H1 (cell line): ENCODE data around the gene PLCB3. TPM values are rescaled to one million over a fixed set of nuclear protein-coding genes. Genes with fewer than 3 reads are reported as not detected.

ENCODE experiments used
- CTCF ChIA-PET: fragments of 300-600 bp; sonication (Branson Sonifier 250); formaldehyde crosslinking; loops from one replicate; lab custom pipeline; 2021; ENCODE audit not compliant: partially characterized antibody; lab: Charles Lee
- POLR2A ChIA-PET: fragments of 300-600 bp; sonication (Branson Sonifier 250); formaldehyde crosslinking; loops from one replicate; lab custom pipeline; 2021; ENCODE audit warnings: inconsistent platforms; ENCODE audit not compliant: partially characterized antibody; lab: Charles Lee
- DNase-seq, 2 experiments: peaks; one replicate each; pipeline versions ENCODE4 v3.0.0 to v3.0.0-alpha.2; 2010 to 2022; ENCODE audit warnings: low spot score in 2 of 2, low read depth in 1 of 2, mixed read lengths in 1 of 2
- FAIRE-seq: peaks from 2 replicates; lab custom pipeline; 2011; peaks lifted over from hg19 to GRCh38; lab: Jason Lieb, UNC
- H2AFZ ChIP-seq: 2 replicates; pipeline ENCODE4 v1.8.1; 2012; ENCODE audit warnings: low read length, inconsistent platforms
- H2AK5ac ChIP-seq: 2 replicates; pipeline ENCODE4 v1.6.1; 2013; ENCODE audit warnings: low read depth, low read length
- H2BK120ac ChIP-seq: replicated peaks from 2 replicates; pipeline ENCODE3; 2013; ENCODE audit warnings: low read depth, low read length, inconsistent platforms
- H2BK12ac ChIP-seq: 2 replicates; pipeline ENCODE4 v1.6.1; 2013; ENCODE audit warnings: low read depth, low read length
- H2BK15ac ChIP-seq: 2 replicates; pipeline ENCODE4 v1.6.1; 2013; ENCODE audit warnings: low read length
- H2BK20ac ChIP-seq: 2 replicates; pipeline ENCODE4 v1.6.1; 2013; ENCODE audit warnings: low read length
- H2BK5ac ChIP-seq: 2 replicates; pipeline ENCODE4 v1.6.1; 2013; ENCODE audit warnings: low read depth, low read length
- H3K14ac ChIP-seq: 2 replicates; pipeline ENCODE4 v1.6.1; 2013; ENCODE audit warnings: inconsistent platforms; ENCODE audit not compliant: insufficient read length
- H3K18ac ChIP-seq: 2 replicates; pipeline ENCODE4 v1.6.1; 2013; ENCODE audit warnings: low read length; ENCODE audit errors: extremely low read depth
- H3K23ac ChIP-seq: 2 replicates; pipeline ENCODE4 v1.6.1; 2013; ENCODE audit warnings: inconsistent platforms; ENCODE audit not compliant: insufficient read length
- H3K23me2 ChIP-seq: 2 replicates; pipeline ENCODE4 v1.6.1; 2013; ENCODE audit warnings: low read depth, low read length
- H3K27ac ChIP-seq: 2 replicates; pipeline ENCODE4 v1.6.1; 2011; ENCODE audit warnings: low read depth, low read length, inconsistent platforms
- H3K27me3 ChIP-seq, 4 experiments: replicated peaks in 1 of 4; 1 replicate in 1 of 4; 2 replicates in 3 of 4; pipeline versions ENCODE4 v1.6.1 to v1.8.1; 2011 to 2013; ENCODE audit warnings: low read length in 3 of 4, mild to moderate bottlenecking in 3 of 4, inconsistent platforms in 2 of 4, mixed read lengths in 2 of 4, moderate library complexity in 1 of 4; ENCODE audit not compliant: control insufficient read depth in 3 of 4, insufficient read depth in 3 of 4; ENCODE audit errors: extremely low read depth in 1 of 4
- H3K36me3 ChIP-seq, 4 experiments: 2 replicates each; pipeline versions ENCODE4 v1.6.1 to v1.8.1; 2011 to 2013; ENCODE audit warnings: mild to moderate bottlenecking in 4 of 4, low read length in 3 of 4, moderate library complexity in 2 of 4, control low read depth in 1 of 4, inconsistent platforms in 1 of 4; ENCODE audit not compliant: insufficient read depth in 4 of 4, control insufficient read depth in 2 of 4
- H3K4ac ChIP-seq: replicated peaks from 2 replicates; pipeline ENCODE3; 2013; ENCODE audit warnings: low read length, low read depth, mixed read lengths, inconsistent platforms; ENCODE audit not compliant: insufficient read length
- H3K4me1 ChIP-seq, 4 experiments: replicated peaks in 1 of 4; 1 replicate in 1 of 4; 2 replicates in 3 of 4; pipeline versions ENCODE4 v1.6.1 to v1.8.1; 2011 to 2013; ENCODE audit warnings: low read length in 3 of 4, inconsistent platforms in 2 of 4, mixed read lengths in 1 of 4; ENCODE audit not compliant: insufficient read depth in 4 of 4, control insufficient read depth in 3 of 4
- H3K4me2 ChIP-seq, 2 experiments: 2 replicates each; pipeline versions ENCODE4 v1.6.1 to v1.8.1; 2011 to 2013; ENCODE audit warnings: low read depth in 2 of 2, low read length in 2 of 2, control low read depth in 1 of 2, inconsistent platforms in 1 of 2, mild to moderate bottlenecking in 1 of 2; ENCODE audit not compliant: insufficient read depth in 1 of 2
- H3K4me3 ChIP-seq, 4 experiments: fragments of 200-600, 300-600 bp in 1 of 4; sonication (generic), shearing (Covaris generic), sonication (Bioruptor Twin) in 1 of 4; 2 replicates each; pipeline versions ENCODE4 v1.5.1 to v1.8.1; 2011 to 2016; ENCODE audit warnings: low read length in 4 of 4, low read depth in 3 of 4, control low read depth in 2 of 4, inconsistent platforms in 2 of 4, mild to moderate bottlenecking in 2 of 4, mixed read lengths in 1 of 4, moderate library complexity in 1 of 4; ENCODE audit not compliant: insufficient read depth in 2 of 4; ENCODE audit errors: extremely low read depth in 1 of 4
- H3K56ac ChIP-seq: replicated peaks from 2 replicates; pipeline ENCODE3; 2013; ENCODE audit warnings: low read depth, mild to moderate bottlenecking, mixed read lengths, low read length, inconsistent platforms; ENCODE audit not compliant: insufficient read length
- H3K79me1 ChIP-seq: 2 replicates; pipeline ENCODE4 v1.6.1; 2013; ENCODE audit warnings: low read depth, low read length, control low read depth
- H3K79me2 ChIP-seq, 2 experiments: 2 replicates each; pipeline versions ENCODE4 v1.6.1 to v1.8.1; 2012 to 2013; ENCODE audit warnings: low read length in 2 of 2, mild to moderate bottlenecking in 2 of 2, inconsistent platforms in 1 of 2; ENCODE audit not compliant: insufficient read depth in 2 of 2, control insufficient read depth in 1 of 2
- H3K9ac ChIP-seq, 4 experiments: replicated peaks in 1 of 4; 1 replicate in 1 of 4; 2 replicates in 3 of 4; pipeline versions ENCODE4 v1.6.1 to v1.8.1; 2011 to 2013; ENCODE audit warnings: low read depth in 3 of 4, low read length in 3 of 4, control low read depth in 2 of 4, mild to moderate bottlenecking in 2 of 4, moderate library complexity in 2 of 4, inconsistent platforms in 1 of 4; ENCODE audit errors: extremely low read depth in 1 of 4
- H3K9me3 ChIP-seq, 2 experiments: 2 replicates each; pipeline versions ENCODE4 v1.6.1 to v1.8.1; 2012 to 2013; ENCODE audit warnings: mild to moderate bottlenecking in 2 of 2, moderate library complexity in 2 of 2, control low read depth in 1 of 2, inconsistent platforms in 1 of 2, low read depth in 1 of 2, low read length in 1 of 2, mixed read lengths in 1 of 2; ENCODE audit not compliant: insufficient read depth in 2 of 2
- H4K20me1 ChIP-seq, 2 experiments: replicated peaks in 1 of 2; 2 replicates each; pipeline versions ENCODE3 to v1.8.1; 2011 to 2013; ENCODE audit warnings: inconsistent platforms in 2 of 2, low read length in 2 of 2, mild to moderate bottlenecking in 1 of 2; ENCODE audit not compliant: insufficient read depth in 2 of 2, control insufficient read depth in 1 of 2
- H4K5ac ChIP-seq: 2 replicates; pipeline ENCODE4 v1.6.1; 2013; ENCODE audit warnings: low read length, low read depth, mixed read lengths, inconsistent platforms; ENCODE audit not compliant: insufficient read length
- H4K8ac ChIP-seq: 2 replicates; pipeline ENCODE4 v1.8.0; 2013; ENCODE audit warnings: mild to moderate bottlenecking, moderate library complexity, low read length, inconsistent platforms; ENCODE audit not compliant: insufficient read depth; ENCODE audit errors: extremely low read depth
- H4K91ac ChIP-seq: replicated peaks from 2 replicates; pipeline ENCODE3; 2013; ENCODE audit warnings: low read length, mixed read lengths, inconsistent platforms; ENCODE audit not compliant: insufficient read length
- CHD2 ChIP-seq: IDR thresholded peaks from 2 replicates; pipeline ENCODE4 v1.6.1; 2012; ENCODE audit warnings: low read length, improper control_type of control experiment
- CREB1 ChIP-seq: IDR thresholded peaks from 2 replicates; pipeline ENCODE4 v1.6.1; 2012; ENCODE audit warnings: inconsistent platforms
- FOSL1 ChIP-seq: IDR thresholded peaks from 2 replicates; pipeline ENCODE4 v1.6.1; 2011; ENCODE audit warnings: mild to moderate bottlenecking, low read depth, low read length, moderate library complexity; ENCODE audit not compliant: insufficient read depth
- KDM1A ChIP-seq: fragments of 200-600, 300-600 bp; sonication (generic); IDR thresholded peaks from 2 replicates; pipeline ENCODE4 v1.7.1; 2016; ENCODE audit warnings: mild to moderate bottlenecking, low read length, borderline replicate concordance
- RAD21 ChIP-seq, 2 experiments: IDR thresholded peaks in 1 of 2; conservative IDR thresholded peaks in 1 of 2; 2 replicates each; pipeline ENCODE4 v1.6.1; 2011; ENCODE audit warnings: low read depth in 2 of 2, low read length in 2 of 2, improper control_type of control experiment in 1 of 2, inconsistent platforms in 1 of 2, mild to moderate bottlenecking in 1 of 2, moderate library complexity in 1 of 2
- RFX5 ChIP-seq: IDR thresholded peaks from 2 replicates; pipeline ENCODE4 v1.6.1; 2011; ENCODE audit warnings: low read depth, low read length, improper control_type of control experiment, borderline replicate concordance
- SIN3A ChIP-seq, 2 experiments: IDR thresholded peaks in 1 of 2; conservative IDR thresholded peaks in 1 of 2; 2 replicates each; pipeline ENCODE4 v1.6.1; 2011 to 2012; ENCODE audit warnings: low read length in 2 of 2, improper control_type of control experiment in 1 of 2, low read depth in 1 of 2, mild to moderate bottlenecking in 1 of 2
- SIRT6 ChIP-seq: IDR thresholded peaks from one replicate; pipeline ENCODE4 v1.7.1; 2012; ENCODE audit warnings: low read length, inconsistent platforms
- SP2 ChIP-seq: IDR thresholded peaks from 2 replicates; pipeline ENCODE4 v1.6.1; 2012; ENCODE audit warnings: mild to moderate bottlenecking, low read length, inconsistent platforms
- SP4 ChIP-seq: IDR thresholded peaks from 2 replicates; pipeline ENCODE4 v1.6.1; 2012; ENCODE audit warnings: low read length, inconsistent platforms
- TAF7 ChIP-seq: optimal IDR thresholded peaks from 2 replicates; pipeline ENCODE3; 2011; ENCODE audit warnings: low read depth, mild to moderate bottlenecking, inconsistent platforms, low read length, moderate library complexity, borderline replicate concordance
- TBP ChIP-seq: IDR thresholded peaks from 2 replicates; pipeline ENCODE4 v1.6.1; 2011; ENCODE audit warnings: low read depth, low read length, improper control_type of control experiment
- ZNF274 ChIP-seq: IDR thresholded peaks from 2 replicates; pipeline ENCODE4 v1.7.0; 2012; ENCODE audit warnings: low read length, borderline replicate concordance; ENCODE audit errors: extremely low read depth
- WGBS, 2 experiments: shearing (Covaris generic) in 1 of 2; methylation state at CpG; one replicate each; pipeline versions ENCODE4 v1.1.6 to v1.1.7; 2013 to 2015; ENCODE audit warnings: low lambda C conversion rate in 2 of 2, mixed read lengths in 2 of 2, inconsistent platforms in 1 of 2, low coverage in 1 of 2, missing lambda C conversion rate in 1 of 2; ENCODE audit not compliant: insufficient replicate concordance in 2 of 2, insufficient coverage in 1 of 2, insufficient read length in 1 of 2; ENCODE audit errors: extremely low coverage in 1 of 2, missing lambda C conversion rate in 1 of 2; 5-methylcytosine and 5-hydroxymethylcytosine counted together
- polyA plus RNA-seq, 7 experiments: library from polyadenylated mRNA; depleted of rRNA in 3 of 7; stranded (reverse) in 5 of 7; unstranded in 2 of 7; fragments of >200 nt in 5 of 7; fragments of 200-250 nt in 2 of 7; gene quantifications; 1 replicate in 5 of 7; 2 replicates in 1 of 7; 4 replicates in 1 of 7; pipeline versions ENCODE4 v1.2.1 to v1.2.3, GENCODE V29; 2011 to 2013; ENCODE audit warnings: missing spikeins in 2 of 7, mixed read lengths in 2 of 7
- total RNA-seq: library from RNA; stranded (reverse); fragmentation: NEBNext Ultra II Directional; extraction: Animal tissue kit (Norgen Biotek cat#: 25700); gene quantifications from 2 replicates; pipeline ENCODE4 v1.2.1, GENCODE V29; 2021

PLCB3 gene
- total and polyA plus RNA-seq, 2 of the 8 experiments (the other 6 are each of a cell fraction or from before 2014, with no cell fraction given): 47.2 to 104 TPM

DNA sequence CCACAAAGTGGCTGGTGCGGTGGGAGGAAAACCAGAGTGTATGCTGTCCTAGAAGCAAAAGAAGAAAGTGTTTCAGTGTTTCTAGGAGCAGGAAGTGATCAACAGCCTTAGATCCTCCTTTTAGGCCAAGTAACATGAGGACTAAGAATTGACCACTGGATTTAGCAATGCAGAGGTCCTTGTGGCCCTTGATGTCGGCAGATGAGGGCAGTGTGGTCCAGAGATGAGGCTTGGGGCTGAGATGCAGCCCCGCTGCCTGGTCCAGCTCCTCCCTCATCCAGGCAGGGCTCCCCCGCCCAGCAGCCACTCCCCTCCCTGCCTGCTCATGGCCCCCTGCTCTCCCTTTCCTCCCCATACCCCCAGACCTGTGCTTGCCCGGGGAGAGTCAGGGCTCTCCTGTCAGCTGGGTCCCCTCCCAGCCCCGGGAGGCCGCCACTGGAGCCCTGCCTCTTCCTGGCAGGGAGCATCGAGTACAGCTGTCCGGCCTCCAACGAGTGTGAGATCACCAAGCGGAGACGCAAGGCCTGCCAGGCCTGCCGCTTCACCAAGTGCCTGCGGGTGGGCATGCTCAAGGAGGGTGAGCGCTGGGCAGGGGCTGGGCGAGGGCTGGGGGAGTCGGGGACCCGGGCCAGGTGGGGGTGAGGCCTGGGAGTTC is 62.3 kb downstream of the PLCB3 start:
- no peak for FAIRE-seq
- no peak overlapping the region for H2BK12ac ChIP-seq
- no peak overlapping the region for H3K9ac ChIP-seq
- peaks cover 0 to 12% of the 10 kb centered on the region in 2 experiments; a peak in 2 of 4 replicates for H3K79me2 ChIP-seq
- POLR2A ChIA-PET: interaction anchor here (0.5 to 6.6 kb wide), 9 partner anchors 9 to 66 kb away, joined by 3 to 61 read pairs (median 3); no protein-coding TSS in a partner anchor
- H3K36me3 ChIP-seq: peaks cover 0 to 16% (median 10%) of the 10 kb centered on the region in 4 experiments; a peak in 7 of 8 replicates
- H2BK20ac ChIP-seq: no peak overlapping the region
- H3K27me3 ChIP-seq: no peaks in the 10 kb centered on the region
- H2AK5ac ChIP-seq: no peak overlapping the region
- 98% methylated on average over 15 of the region's 18 CpGs; no CpG with 5 or more reads in 1 of the 2 experiments for WGBS, 2 experiments
- H3K27ac ChIP-seq: no peak overlapping the region
- no peak overlapping the region for H3K56ac ChIP-seq
- DNase-seq: no peak
- peaks cover 0 to 5% (median 2%) of the 10 kb centered on the region in 4 experiments; a peak in 4 of 7 replicates for H3K4me1 ChIP-seq
- H2AFZ ChIP-seq: no peak overlapping the region
- no peak overlapping the region for H3K4me3 ChIP-seq
- no peak overlapping the region for H2BK15ac ChIP-seq
- H4K8ac ChIP-seq: no peak overlapping the region
- no peak overlapping the region for H3K18ac ChIP-seq
- H3K23me2 ChIP-seq: peaks cover 2% of the 10 kb centered on the region; the same call in 1 of the 2 replicates
- H3K4me2 ChIP-seq: no peak overlapping the region
- H3K23ac ChIP-seq: no peak overlapping the region
- no peak overlapping the region for H3K4ac ChIP-seq
- peaks cover 5% of the 10 kb centered on the region; the same call in 1 of the 2 replicates for H3K79me1 ChIP-seq
- no peak overlapping the region for H3K14ac ChIP-seq
- H3K9me3 ChIP-seq: no peaks in the 10 kb centered on the region
- no peak overlapping the region for H2BK120ac ChIP-seq
- H4K91ac ChIP-seq: no peak overlapping the region
- no peak overlapping the region for H4K5ac ChIP-seq
- H4K20me1 ChIP-seq: peaks cover 0 to 3% of the 10 kb centered on the region in 2 experiments
- CTCF ChIA-PET: interaction anchor here (1.1 to 20.8 kb wide), 6 partner anchors 10 to 337 kb away, joined by 3 to 614 read pairs (median 6); partner anchors contain the start of gene CCDC88B
- H2BK5ac ChIP-seq: no peak overlapping the region
- TF ChIP-seq SIN3A (conservative IDR thresholded peaks at IDR 0.05 in 1 of 2, IDR thresholded peaks at IDR 0.05 in 1 of 2; ENCODE audit: low read depth in 1 of 2, low read length in 2 of 2) (no peak), SP2 (no peak), ZNF274 (no peak), RAD21 (IDR thresholded peaks at IDR 0.05 in 1 of 2, conservative IDR thresholded peaks at IDR 0.05 in 1 of 2; ENCODE audit: low read depth in 2 of 2, low read length in 2 of 2) (no peak), SP4 (no peak), FOSL1 (no peak), SIRT6 (no peak), TBP (no peak), CREB1 (no peak), RFX5 (no peak), TAF7 (no peak), KDM1A (no peak), CHD2 (no peak)
